Esophagus mucosa (tissue), 1 donor: ENCODE measurements around the gene SLC9A5. TPM values are rescaled to one million over a fixed set of nuclear protein-coding genes. Genes with fewer than 3 reads are reported as not detected.

ENCODE experiments used
- ATAC-seq: fragments of 200-7000 bp; cut with Tn5 transposase; one replicate; pipeline ENCODE4 v1.9.1; 2020
- total RNA-seq: library from RNA; stranded (reverse); gene quantifications from one replicate; pipeline ENCODE4 v1.2.4, GENCODE V29; 2023
- donor health status: DM: yes; HTN: yes; CAD: no.

SLC9A5 gene
- total RNA-seq, 1 donor from 2014 or later, result 0.08 TPM

- ATAC-seq, result no peak
These were observed 8.8 kb downstream of the SLC9A5 start for GRCh38 chr16:67257486-67258160.

DNA sequence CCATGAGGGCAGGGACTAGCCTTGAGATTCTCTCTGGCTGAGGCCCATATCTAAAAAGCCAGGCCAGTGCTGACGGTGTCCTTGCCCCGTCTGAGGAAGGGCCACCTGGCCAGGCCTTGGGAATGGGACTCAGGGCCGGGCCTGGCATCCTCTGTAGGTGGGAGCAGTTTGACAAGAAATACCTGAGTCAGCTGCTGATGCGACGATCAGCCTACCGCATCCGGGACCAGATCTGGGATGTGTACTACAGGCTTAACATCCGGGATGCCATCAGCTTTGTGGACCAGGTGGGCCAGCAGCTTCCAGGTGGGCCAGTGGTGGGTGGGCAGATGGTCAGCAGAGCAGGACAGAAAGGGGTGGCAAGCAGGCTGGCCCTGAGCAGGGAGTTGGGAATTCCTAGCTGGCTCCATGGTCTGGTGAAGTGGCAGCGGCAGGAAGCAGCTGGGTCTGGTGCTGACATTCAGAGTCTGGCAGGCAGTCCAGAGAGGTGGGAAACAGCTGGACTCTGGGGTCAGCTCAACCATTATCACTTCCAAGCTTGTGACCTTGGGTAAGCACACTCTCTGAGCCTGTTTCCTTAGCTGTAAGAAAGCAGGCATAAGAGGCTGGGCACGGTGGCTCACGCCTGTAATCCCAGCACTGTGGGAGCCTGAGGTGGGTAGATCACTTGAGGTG lies 9.5 kb downstream of the SLC9A5 start:
- no peak for ATAC-seq

- ATAC-seq, result no peak
These were observed 10.9 kb downstream of the SLC9A5 start for GRCh38 chr16:67259705-67260104.

GRCh38 chr16:67260426-67261063 lies 11.8 kb downstream of the SLC9A5 start:
- peak; percentile 61 for ATAC-seq

DNA sequence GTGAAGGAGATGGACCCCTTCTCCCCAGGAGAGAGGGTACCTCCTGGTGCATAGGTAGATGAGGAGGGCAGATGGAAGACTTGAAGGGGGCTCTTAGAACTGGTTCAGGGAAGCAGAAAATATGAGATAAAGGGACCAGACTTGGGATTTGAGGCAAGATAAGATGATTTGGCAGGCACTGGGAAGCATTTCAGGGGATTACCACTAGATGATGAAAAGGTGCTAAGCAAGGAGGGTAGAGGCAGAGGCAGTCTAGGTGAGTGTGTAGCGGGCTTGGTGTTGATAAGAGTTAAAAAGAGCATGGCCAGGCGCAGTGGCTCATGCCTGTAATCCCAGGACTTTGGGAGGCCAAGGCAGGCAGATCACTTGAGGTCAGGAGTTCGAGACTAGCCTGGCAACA lies 14.4 kb downstream of the SLC9A5 start:
- ATAC-seq, result no peak

DNA sequence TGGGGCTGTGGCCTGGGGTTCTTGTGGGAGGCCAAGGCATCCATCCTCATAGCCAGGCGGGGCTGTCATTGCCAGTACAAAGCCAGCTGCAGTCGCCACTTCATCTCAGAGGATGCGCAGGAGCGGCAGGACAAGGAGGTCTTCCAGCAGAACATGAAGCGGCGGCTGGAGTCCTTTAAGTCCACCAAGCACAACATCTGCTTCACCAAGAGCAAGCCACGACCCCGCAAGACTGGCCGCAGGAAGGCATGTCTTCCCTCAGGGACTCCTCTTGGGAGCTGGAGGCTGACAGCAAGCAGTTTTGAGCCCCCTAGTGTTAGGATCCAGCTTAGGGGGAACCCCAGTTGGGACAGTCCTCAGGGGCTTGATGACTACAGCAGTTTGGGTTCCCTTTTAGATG lies 15.5 kb downstream of the SLC9A5 start:
- ATAC-seq, result no peak

DNA sequence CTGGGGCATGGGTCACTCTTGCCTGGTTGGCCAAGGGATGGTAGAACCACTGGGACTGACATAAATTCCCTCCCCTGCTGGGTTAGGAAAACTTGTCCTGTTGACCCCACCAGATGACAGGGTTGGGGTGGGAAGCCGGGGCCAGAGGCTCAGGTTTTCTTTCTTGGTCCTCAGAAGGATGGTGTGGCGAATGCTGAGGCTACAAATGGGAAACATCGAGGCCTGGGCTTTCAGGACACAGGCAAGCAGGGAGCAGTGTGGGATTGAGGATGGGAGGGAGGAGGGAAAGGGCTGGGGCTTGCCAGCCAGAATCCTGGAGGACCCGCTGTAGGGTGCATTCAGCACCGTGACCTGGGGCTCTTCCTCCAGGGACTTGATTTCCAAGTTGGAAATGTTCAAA lies 16.1 kb downstream of the SLC9A5 start:
- no peak for ATAC-seq

DNA sequence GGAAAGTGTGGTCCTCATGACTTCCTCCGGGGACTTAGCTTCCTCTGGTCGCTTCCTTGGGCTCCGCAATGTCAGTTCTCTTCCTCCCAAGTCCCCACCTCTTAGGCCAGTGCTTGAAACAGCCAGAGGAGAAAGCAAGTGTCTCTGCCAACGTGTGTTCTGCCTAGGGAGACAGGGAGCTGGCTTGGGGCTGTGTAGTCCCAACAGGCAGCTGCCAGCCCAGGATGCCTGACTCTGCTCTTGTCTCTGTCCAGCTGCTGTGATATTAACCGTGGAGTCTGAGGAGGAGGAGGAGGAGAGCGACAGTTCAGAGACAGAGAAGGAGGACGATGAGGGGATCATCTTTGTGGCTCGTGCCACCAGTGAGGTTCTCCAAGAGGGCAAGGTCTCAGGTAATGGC lies 17.1 kb downstream of the SLC9A5 start:
- ATAC-seq, result no peak

DNA sequence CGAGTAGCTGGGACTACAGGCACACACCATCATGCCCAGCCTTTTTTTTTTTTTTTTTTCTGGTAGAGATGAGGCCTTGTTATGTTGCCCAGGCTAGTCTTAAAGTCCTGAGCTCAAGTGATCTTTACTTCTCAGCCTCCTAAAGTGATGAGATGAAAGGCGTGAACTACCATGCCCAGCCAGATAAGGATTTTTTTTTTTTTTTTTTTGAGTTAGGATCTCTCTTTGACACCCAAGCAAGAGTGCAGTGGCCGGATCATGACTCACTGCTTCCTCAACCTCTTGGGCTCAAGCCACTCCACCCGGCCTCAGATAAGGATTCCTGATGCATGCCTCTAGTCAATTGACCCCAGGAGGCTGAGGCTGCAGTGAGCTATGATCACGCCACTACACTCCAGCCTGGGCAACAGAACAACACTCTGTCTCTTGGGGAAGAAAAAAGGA lies 19.4 kb downstream of the SLC9A5 start:
- peak; percentile 35 for ATAC-seq

GRCh38 chr16:67269766-67270165 lies 21.0 kb downstream of the SLC9A5 start:
- no peak for ATAC-seq

DNA sequence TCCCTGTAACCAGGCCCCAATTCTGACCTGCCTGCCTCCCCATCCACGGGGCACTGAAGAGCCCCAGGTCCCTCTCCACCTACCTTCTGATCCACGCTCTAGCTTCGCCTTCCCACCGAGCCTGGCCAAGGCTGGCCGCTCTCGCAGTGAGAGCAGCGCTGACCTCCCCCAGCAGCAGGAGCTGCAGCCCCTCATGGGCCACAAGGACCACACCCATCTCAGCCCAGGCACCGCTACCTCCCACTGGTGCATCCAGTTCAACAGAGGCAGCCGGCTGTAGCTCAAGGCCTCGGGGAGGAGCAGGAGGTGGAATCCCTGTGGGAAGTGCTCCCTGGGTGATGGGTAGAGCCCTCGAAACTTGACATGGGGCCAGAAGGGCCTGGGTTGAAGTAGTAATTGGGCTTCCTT lies 22.2 kb downstream of the SLC9A5 start:
- no peak for ATAC-seq

GRCh38 chr16:67271446-67271845 lies 22.7 kb downstream of the SLC9A5 start:
- ATAC-seq, result no peak

DNA sequence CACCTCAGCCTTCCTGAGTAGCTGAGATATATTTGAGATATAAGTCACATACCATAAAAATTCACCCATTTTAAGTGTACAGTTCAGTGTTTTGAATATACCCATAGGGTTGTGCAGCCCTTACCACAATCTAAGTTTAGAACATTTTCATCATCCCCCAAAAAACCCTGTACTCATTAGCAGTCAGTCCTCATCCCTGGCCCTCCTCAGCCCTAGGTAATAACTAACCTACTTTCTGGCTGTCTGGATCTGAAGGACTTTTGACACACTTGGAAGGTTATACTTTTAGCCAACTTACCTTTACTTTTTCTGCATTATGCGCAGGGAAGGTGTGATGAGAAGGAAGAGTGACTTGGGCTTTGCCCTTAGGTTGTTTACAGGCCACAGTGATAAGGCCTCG lies 26.5 kb downstream of the SLC9A5 start:
- no peak for ATAC-seq

GRCh38 chr16:67277294-67277998 lies 28.7 kb downstream of the SLC9A5 start:
- ATAC-seq, result peak; percentile 23

DNA sequence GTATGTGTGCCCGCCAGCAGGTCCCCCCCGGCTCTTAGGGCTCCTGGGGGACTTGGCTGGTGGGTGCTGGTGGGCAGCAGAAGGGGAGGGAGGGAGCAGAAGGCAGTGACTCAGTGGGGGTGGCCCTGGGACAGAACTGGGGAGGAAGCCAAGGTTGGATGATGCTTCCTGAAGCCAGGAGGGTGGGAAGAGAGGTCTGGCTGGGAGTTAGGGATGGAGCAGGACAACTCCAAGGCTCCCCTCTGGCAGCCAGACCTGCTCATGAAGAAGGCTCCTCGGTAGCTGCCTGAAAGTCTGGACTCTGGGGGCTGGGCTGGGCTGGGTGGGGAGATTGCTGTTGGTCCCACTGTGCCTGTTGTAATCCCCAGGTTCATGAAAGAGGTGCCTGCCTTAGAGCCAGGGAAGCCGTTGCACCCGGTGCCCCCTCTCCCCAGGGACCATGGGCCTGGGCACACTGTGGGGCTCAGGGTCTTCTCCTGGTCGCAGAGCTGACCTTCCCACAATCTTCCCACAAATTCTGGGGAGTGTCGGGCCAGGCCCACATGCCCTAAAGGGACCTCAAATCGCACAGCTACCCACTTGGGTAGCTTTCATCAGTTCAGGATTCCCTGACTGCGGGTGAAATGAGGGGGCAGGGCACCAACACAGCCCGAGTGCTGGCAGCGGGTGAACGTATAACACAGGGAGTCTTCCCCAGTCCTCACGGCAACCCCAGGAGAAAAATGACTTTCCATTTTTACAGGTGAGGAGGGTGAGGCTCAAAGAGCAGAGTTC lies 29.4 kb downstream of the SLC9A5 start:
- ATAC-seq, result peak; percentile 2

DNA sequence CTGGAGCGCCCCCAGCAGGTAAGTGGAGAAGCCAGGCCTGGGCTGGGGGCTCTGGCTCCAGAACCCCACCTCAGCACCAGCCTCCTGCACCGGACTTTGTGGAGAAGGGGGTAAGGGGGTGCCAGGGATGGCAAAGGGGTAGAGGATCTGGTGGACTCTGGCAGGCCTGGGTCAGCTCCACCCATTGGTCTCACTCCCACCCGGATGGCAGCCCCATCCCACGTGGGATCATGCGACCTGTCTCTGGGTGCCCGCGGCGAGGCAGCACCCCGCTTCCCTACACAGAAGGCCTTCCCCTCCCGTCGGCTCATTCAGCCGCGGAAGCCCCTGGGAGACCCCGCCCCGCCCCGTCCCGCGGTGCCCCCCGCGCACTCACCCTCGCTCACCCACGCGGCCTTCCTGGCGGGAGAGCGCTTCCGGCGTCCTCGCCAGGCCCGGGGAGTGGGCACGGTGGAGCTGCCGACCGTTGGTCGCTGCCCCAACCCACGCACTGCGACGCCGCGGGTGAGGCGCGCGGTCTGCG lies 30.1 kb downstream of the SLC9A5 start:
- ATAC-seq, result peak; percentile 24

DNA sequence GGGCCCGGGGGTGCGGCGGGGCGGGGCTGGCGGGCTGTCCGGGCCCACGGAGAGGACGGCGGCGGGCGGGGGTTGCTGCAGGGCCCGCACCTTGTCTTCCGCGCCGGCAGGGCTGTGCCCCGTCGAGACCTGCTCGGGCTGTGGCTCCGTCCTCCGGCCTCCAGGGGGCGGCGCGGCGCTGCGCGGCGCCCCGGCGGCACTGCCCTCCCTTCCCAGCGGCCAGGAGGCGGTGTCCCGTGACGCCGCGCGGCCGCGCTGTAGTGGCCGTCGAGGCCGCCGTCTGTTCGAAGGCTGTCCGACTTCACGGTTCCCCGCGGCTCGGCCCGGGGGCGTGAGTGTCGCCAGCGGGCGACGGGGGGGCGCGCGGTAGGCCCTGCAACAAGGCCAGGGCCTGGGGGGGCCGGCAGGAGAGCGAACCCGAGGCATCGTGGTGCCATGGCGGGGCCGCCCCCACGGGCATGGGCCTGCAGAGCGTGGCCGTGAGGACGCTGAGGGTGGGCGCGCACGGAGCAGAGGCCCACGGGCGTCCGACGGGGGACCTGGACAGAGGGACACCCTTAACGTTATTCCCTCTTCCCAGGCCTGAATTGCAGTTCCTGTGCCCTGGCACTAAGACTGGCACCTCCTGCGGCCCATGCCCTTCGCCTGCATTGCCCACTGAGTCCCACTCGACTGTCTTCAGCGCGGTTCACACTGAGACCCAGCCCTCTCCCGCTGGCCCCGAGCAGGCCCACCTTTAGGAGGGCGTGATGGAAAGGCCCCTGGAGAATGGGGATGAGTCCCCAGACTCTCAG lies 30.7 kb downstream of the SLC9A5 start, which contains the start of gene PLEKHG4:
PLEKHG4 (plus strand) TSS at position 237 of the 794 bp plus-strand sequence; CDS start at position 750, 513 bp downstream.
- peak; percentile 92 for ATAC-seq

DNA sequence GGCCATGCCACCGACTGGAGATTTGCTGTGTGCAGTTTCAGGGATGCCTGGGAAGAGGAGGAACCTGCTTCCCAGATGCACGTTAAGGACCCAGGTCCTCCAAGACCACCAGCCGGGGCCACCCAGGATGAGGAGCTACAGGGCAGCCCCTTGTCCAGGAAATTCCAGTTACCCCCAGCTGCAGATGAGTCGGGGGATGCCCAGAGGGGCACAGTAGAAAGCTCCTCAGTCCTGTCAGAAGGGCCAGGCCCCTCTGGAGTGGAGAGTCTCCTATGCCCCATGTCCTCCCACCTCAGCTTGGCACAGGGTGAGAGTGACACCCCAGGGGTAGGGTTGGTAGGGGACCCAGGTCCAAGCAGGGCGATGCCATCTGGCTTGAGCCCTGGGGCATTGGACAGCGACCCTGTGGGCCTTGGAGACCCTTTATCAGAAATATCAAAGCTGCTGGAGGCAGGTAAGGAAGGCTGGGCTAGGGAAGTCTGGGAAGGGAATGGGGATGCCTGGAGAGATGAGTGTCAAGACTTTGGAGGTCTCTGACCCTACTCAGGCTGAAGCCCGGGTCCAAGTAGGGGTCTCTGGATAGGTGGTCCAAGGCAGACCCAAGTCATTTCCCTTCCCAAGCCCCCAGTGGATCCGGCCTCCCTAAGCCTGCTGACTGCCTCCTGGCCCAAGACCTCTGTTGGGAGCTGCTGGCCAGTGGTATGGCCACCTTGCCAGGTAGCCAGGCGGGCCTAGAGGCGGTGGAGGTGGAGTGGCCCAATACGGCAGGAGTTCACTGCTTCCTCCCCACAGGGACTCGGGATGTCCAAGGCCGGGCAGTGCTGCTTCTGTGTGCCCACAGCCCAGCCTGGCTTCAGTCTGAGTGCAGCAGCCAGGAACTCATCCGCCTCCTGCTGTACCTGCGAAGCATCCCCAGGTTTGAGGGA lies 31.6 kb downstream of the SLC9A5 start:
- ATAC-seq, result no peak

DNA sequence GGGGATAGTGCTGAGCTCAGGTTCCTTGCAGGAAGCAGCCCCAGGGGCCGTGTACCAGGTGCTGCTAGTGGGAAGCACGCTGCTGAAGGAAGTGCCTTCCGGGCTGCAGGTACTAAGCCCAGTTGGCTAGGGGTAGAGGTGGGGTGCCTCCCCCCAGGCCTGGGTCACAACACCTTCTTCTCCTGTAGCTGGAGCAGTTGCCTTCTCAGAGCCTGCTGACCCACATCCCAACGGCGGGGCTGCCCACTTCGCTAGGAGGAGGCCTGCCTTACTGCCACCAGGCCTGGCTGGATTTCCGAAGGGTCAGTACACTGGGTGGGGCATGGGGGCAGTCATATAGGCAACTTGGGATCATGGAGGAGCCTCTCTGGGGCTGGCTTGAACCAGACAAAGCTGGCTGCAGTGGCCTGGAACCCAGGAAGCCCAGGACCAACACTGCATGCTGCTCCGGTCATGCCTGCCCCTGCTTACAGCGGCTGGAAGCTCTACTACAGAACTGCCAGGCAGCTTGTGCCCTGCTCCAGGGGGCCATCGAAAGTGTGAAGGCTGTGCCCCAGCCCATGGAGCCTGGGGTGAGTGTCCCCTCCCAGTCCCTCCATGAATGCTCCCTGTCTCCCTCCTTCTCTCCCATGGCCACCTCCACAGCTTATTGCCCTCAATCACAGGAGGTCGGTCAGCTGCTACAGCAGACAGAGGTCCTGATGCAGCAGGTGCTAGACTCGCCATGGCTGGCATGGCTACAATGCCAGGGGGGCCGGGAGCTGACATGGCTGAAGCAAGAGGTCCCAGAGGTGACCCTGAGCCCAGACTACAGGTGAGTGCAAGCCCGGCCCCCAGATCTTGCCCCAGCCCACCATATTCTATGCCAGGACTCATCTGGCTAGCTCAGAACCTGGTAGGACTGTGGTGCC lies 33.0 kb downstream of the SLC9A5 start:
- ATAC-seq, result no peak
